T-cell (primary cell): ENCODE results near the gene FIGNL2. TPM values are rescaled to one million over a fixed set of nuclear protein-coding genes. Genes with fewer than 3 reads are reported as not detected.

Source experiments
- ATAC-seq, 4 experiments: fragments of 200-7000 bp in 3 of 4; fragments of 150-1000 bp in 1 of 4; cut with Tn5 transposase; replicated peaks in 1 of 4; 1 replicate in 3 of 4; 2 replicates in 1 of 4; pipeline ENCODE4 v1.10.0; 2021; ENCODE audit warnings: moderate library complexity in 3 of 4, mild to moderate bottlenecking in 2 of 4, moderate number of reproducible peaks in 1 of 4
- CTCF ChIA-PET, 2 donors: fragments of 300-600 bp; sonication (Branson Sonifier 250); formaldehyde crosslinking; loops; one replicate each; lab custom pipeline; 2022; ENCODE audit warnings: antibody characterized with exemption in 2 of 2; lab: Charles Lee
- POLR2A ChIA-PET, 2 donors: fragments of 300-600 bp; sonication (Branson Sonifier 250); formaldehyde crosslinking; loops; one replicate each; lab custom pipeline; 2022; ENCODE audit warnings: antibody characterized with exemption in 2 of 2; lab: Charles Lee
- DNase-seq, 35 experiments: peaks; one replicate each; pipeline versions ENCODE4 v3.0.0 to v3.0.0-alpha.2; 2013 to 2023
- H3K27ac ChIP-seq: one replicate; pipeline ENCODE4 v1.5.1; 2013; ENCODE audit warnings: low read length
- H3K27me3 ChIP-seq, 2 experiments: replicated peaks in 1 of 2; 1 replicate in 1 of 2; 2 replicates in 1 of 2; pipeline versions ENCODE4 v1.6.1 to v1.7.0; 2013; ENCODE audit warnings: low read length in 1 of 2, mixed read lengths in 1 of 2; ENCODE audit not compliant: control insufficient read depth in 2 of 2, insufficient read depth in 2 of 2; ENCODE audit errors: extremely low read depth in 1 of 2
- H3K36me3 ChIP-seq, 2 donors: 1 replicate in 1 of 2; 2 replicates in 1 of 2; pipeline versions ENCODE4 v1.6.1 to v1.7.0; 2013; ENCODE audit warnings: low read length in 1 of 2; ENCODE audit not compliant: control insufficient read depth in 2 of 2, insufficient read depth in 1 of 2; ENCODE audit errors: extremely low read depth in 1 of 2
- H3K4me1 ChIP-seq, 2 experiments: 1 replicate in 1 of 2; 2 replicates in 1 of 2; pipeline versions ENCODE4 v1.6.1 to v1.7.0; 2013; ENCODE audit warnings: low read length in 2 of 2, mixed read lengths in 1 of 2; ENCODE audit not compliant: insufficient read depth in 2 of 2, control insufficient read depth in 1 of 2; ENCODE audit errors: extremely low read depth in 1 of 2
- H3K4me3 ChIP-seq, 2 donors: 1 replicate in 1 of 2; 2 replicates in 1 of 2; pipeline versions ENCODE4 v1.5.1 to v1.7.0; 2013; ENCODE audit warnings: mild to moderate bottlenecking in 2 of 2, low read length in 1 of 2, moderate library complexity in 1 of 2; ENCODE audit not compliant: control insufficient read depth in 1 of 2; ENCODE audit errors: extremely low read depth in 1 of 2
- H3K9me3 ChIP-seq: 2 replicates; pipeline ENCODE4 v1.7.0; 2013
- H3K27ac Mint-ChIP-seq, 2 donors: one replicate each; pipeline ENCODE4 v1.8.0; 2020 to 2021; ENCODE audit warnings: mild to moderate bottlenecking in 2 of 2, mixed read lengths in 2 of 2
- H3K27me3 Mint-ChIP-seq, 2 donors: one replicate each; pipeline ENCODE4 v1.8.0; 2021 to 2022; ENCODE audit warnings: mixed read lengths in 2 of 2
- H3K36me3 Mint-ChIP-seq: one replicate; pipeline ENCODE4 v1.8.0; 2021; ENCODE audit warnings: mixed read lengths
- H3K4me1 Mint-ChIP-seq, 3 donors: one replicate each; pipeline ENCODE4 v1.8.0; 2020 to 2022; ENCODE audit warnings: mixed read lengths in 3 of 3, mild to moderate bottlenecking in 1 of 3
- H3K4me3 Mint-ChIP-seq, 3 donors: one replicate each; pipeline ENCODE4 v1.8.0; 2020 to 2022; ENCODE audit warnings: mild to moderate bottlenecking in 3 of 3, mixed read lengths in 3 of 3, moderate library complexity in 3 of 3
- H3K9me3 Mint-ChIP-seq, 3 donors: one replicate each; pipeline ENCODE4 v1.8.0; 2020 to 2022; ENCODE audit warnings: mixed read lengths in 3 of 3
- WGBS: methylation state at CpG from one replicate; pipeline ENCODE4 v1.1.5; 2013; ENCODE audit warnings: missing lambda C conversion rate; ENCODE audit not compliant: insufficient coverage; 5-methylcytosine and 5-hydroxymethylcytosine counted together
- total RNA-seq, 35 experiments: library from RNA in 6 of 35; stranded (reverse) in 6 of 35; fragments of 120-200 nt in 1 of 35; gene quantifications; one replicate each; pipeline versions ENCODE4 v1.2.1 to v1.2.4 and lab custom pipeline; 2013 to 2026

Gene FIGNL2, protein sequence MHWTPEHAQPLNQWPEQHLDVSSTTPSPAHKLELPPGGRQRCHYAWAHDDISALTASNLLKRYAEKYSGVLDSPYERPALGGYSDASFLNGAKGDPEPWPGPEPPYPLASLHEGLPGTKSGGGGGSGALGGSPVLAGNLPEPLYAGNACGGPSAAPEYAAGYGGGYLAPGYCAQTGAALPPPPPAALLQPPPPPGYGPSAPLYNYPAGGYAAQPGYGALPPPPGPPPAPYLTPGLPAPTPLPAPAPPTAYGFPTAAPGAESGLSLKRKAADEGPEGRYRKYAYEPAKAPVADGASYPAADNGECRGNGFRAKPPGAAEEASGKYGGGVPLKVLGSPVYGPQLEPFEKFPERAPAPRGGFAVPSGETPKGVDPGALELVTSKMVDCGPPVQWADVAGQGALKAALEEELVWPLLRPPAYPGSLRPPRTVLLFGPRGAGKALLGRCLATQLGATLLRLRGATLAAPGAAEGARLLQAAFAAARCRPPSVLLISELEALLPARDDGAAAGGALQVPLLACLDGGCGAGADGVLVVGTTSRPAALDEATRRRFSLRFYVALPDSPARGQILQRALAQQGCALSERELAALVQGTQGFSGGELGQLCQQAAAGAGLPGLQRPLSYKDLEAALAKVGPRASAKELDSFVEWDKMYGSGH
- total RNA-seq (1 to 10 TPM; 1.3 to 2.0 (median 1.6) TPM), total RNA-seq (lab: John Stamatoyannopoulos, UW) (0.59 to 5.1 (median 2.3) reads per million in 29 experiments)
- total RNA-seq (2013): 0.70 TPM

DNA sequence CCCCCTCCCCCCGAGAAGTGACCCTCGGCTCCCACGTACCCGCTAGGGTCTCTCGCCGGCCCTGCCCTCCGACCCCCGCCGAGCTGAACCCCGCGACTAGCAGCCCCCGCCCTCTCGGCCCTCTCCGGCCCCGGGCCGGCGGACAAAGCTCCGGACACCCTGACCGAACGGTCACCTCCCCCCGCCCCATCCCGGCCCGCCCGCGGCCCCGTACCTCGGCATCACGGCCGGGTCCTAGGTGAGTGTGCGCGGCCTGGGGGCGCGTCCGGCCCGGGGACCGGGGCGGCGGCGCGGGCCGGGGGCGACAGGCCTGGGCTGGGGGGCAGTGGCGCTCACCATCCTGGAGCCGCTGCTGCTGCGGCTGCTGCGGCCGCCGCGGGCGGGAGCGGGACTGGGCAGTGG lies at the start of gene FIGNL2:
TSS of gene FIGNL2 (minus strand) at position 393 of the 402 bp plus-strand sequence. CDS start 26,305 bp downstream, outside the sequence.
- Mint-ChIP-seq H3K9me3 (no peaks in the 10 kb centered on the region), H3K4me1 (peaks cover 15 to 31% (median 26%) of the 10 kb centered on the region in 3 donors), H3K27me3 (peaks cover 23 to 46% of the 10 kb centered on the region in 2 donors), H3K4me3 (peak within 1 kb of the TSS; percentile 50 to 73 (median 62)), H3K27ac (no peak within 1 kb of the TSS), H3K36me3 (no peaks in the 10 kb centered on the region)
- H3K36me3 ChIP-seq: no peaks in the 10 kb centered on the region
- peaks cover 4 to 70% of the 10 kb centered on the region in 2 experiments for H3K27me3 ChIP-seq
- 10% methylated on average over 36 of the region's 51 CpGs for WGBS
- DNase-seq (no peak), ATAC-seq (no peak)
- no peaks in the 10 kb centered on the region for H3K9me3 ChIP-seq
- CTCF ChIA-PET: no interaction called here
- peak within 1 kb of the TSS in 1 of 2 donors; percentile 38 for H3K4me3 ChIP-seq
- no peak within 1 kb of the TSS for H3K27ac ChIP-seq
- POLR2A ChIA-PET: no interaction called here
- peaks cover 8 to 35% of the 10 kb centered on the region in 2 experiments for H3K4me1 ChIP-seq

DNA sequence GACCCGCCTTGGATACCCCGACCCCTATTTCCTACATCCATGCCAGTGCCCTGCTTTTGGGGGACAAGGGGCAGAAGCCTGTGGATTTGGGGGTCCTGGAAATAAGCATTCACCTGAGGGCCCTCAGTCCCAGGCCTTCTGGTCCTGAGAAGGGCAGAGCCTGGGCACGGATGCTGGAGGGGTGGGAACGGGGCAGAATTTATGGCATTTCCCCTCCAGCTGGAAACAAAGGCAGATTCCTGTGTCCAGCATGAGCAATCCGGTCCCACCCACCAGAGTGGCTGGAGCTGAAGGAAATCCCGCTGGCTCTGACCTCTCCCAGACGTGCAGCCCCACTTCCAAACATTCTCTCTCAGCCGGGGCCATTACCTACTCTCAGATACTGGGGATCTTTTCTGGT lies 48.7 kb upstream of the FIGNL2 start:
- Mint-ChIP-seq H3K4me3 (no peak overlapping the region), H3K27me3 (peaks cover 13 to 16% of the 10 kb centered on the region in 2 donors), H3K4me1 (no peaks in the 10 kb centered on the region), H3K9me3 (no peaks in the 10 kb centered on the region), H3K27ac (no peak overlapping the region), H3K36me3 (no peaks in the 10 kb centered on the region)
- no peak overlapping the region for H3K4me3 ChIP-seq
- WGBS: 86% methylated on average over 6 of the region's 8 CpGs
- DNase-seq (peak in 1 of 35 experiments; percentile 5), ATAC-seq (no peak)
- H3K36me3 ChIP-seq: no peaks in the 10 kb centered on the region
- no peak overlapping the region for H3K27ac ChIP-seq
- H3K27me3 ChIP-seq: peaks cover 0 to 48% of the 10 kb centered on the region in 2 experiments
- no peaks in the 10 kb centered on the region for H3K9me3 ChIP-seq
- CTCF ChIA-PET: no interaction called here
- H3K4me1 ChIP-seq: no peaks in the 10 kb centered on the region
- POLR2A ChIA-PET: no interaction called here

DNA sequence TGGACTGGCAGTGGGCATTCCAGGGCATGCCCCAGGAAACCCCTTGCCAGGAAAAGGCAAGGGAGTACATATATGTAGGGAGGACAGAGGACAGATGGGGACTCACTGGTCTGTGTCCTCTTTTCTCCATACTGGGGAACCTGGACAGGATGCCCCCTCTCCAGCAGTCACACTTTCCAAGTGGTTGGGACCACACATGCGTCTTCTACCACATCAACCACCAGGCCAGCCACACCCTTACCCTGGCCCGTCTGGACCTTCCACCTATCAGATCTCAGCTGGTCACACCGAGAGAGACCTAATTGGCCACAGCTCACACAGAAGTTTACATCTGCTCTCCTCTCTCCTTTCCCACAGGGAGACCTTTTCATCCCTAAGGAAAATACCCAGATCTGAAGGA lies 47.7 kb upstream of the FIGNL2 start:
- Histone ChIP-seq H3K4me1 (no peaks in the 10 kb centered on the region), H3K4me3 (no peak overlapping the region), H3K27me3 (peaks cover 0 to 45% of the 10 kb centered on the region in 2 experiments), H3K27ac (no peak overlapping the region), H3K9me3 (no peaks in the 10 kb centered on the region), H3K36me3 (no peaks in the 10 kb centered on the region)
- ChIA-PET CTCF (no interaction called here), POLR2A (no interaction called here)
- 48% methylated on average over 2 of the region's 3 CpGs for WGBS
- H3K27ac Mint-ChIP-seq: no peak overlapping the region
- DNase-seq (peak in 1 of 35 experiments; percentile 15), ATAC-seq (no peak)
- H3K9me3 Mint-ChIP-seq: no peaks in the 10 kb centered on the region
- H3K4me3 Mint-ChIP-seq: no peak overlapping the region
- no peaks in the 10 kb centered on the region for H3K36me3 Mint-ChIP-seq
- peaks cover 12 to 13% of the 10 kb centered on the region in 2 donors for H3K27me3 Mint-ChIP-seq
- H3K4me1 Mint-ChIP-seq: no peaks in the 10 kb centered on the region

DNA sequence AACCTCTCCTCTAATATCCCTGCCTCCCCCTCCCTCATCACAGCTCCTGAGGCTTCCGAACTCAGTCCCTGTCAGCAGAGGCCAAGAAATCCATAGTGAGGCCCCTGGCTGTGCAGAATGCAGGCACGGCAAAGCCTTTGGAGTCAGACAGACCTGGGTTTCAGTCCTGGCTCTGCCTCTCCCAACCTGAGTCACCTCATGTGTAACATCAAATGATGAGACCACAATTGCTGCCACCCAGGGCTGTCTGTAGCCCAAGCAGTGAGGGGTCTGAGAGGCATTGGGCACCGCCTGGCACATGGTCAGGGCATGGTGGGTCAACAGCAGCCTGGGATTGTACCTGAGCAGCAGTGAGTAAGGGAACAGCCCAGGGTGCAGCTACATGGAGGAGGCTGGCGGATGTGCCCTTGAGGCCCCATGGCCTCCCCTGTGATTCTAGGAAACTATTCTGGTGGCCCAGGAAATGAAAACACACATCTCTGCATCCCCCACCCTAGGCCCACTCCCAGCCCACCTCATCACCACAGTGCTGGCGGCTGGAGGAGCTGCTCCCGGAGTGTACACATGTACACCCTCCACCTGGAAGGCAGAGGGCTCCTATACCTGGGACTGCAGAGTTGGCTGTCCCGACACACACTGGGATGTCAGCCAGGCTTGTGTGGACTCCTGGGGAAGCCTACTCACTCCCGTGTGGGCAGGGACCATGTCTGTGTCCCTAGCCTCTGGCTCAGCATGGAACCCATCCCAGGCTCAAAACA lies 47.0 kb upstream of the FIGNL2 start:
- H3K9me3 ChIP-seq: no peaks in the 10 kb centered on the region
- H3K27ac ChIP-seq: no peak overlapping the region
- WGBS: 86% methylated on average over 8 of the region's 8 CpGs
- peaks cover 0 to 43% of the 10 kb centered on the region in 2 experiments for H3K27me3 ChIP-seq
- ChIA-PET POLR2A (no interaction called here), CTCF (no interaction called here)
- ATAC-seq: no peak
- H3K36me3 ChIP-seq: no peaks in the 10 kb centered on the region
- peak in 1 of 35 experiments; percentile 21 for DNase-seq
- H3K27ac Mint-ChIP-seq: no peak overlapping the region
- no peaks in the 10 kb centered on the region for H3K4me1 Mint-ChIP-seq
- no peaks in the 10 kb centered on the region for H3K4me1 ChIP-seq
- H3K4me3 ChIP-seq: no peak overlapping the region
- no peaks in the 10 kb centered on the region for H3K36me3 Mint-ChIP-seq
- H3K27me3 Mint-ChIP-seq: peaks cover 12 to 13% of the 10 kb centered on the region in 2 donors
- no peak overlapping the region for H3K4me3 Mint-ChIP-seq
- no peaks in the 10 kb centered on the region for H3K9me3 Mint-ChIP-seq

DNA sequence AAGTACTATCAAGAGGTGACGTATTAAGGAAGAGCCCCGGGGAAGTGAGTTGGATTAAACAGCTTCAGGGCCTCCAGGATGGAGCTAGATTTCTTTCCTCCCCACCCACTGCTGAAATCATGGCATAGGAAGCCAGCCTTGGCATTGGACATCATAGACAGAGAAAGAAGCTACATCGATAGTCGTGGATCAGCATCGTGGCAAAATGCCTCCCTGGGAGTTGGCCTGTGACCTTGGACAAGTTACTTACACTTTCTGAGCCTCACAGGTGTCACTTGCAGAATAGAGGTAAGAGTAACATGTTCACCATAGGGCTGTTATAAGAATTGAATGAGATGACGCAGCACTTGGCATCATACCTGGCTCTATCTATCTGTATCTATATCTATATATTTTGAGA lies 45.3 kb upstream of the FIGNL2 start:
- ATAC-seq: no peak
- no peaks in the 10 kb centered on the region for H3K4me1 ChIP-seq
- no peaks in the 10 kb centered on the region for H3K9me3 Mint-ChIP-seq
- peaks cover 0 to 51% of the 10 kb centered on the region in 2 experiments for H3K27me3 ChIP-seq
- CTCF ChIA-PET: no interaction called here
- H3K27ac Mint-ChIP-seq: no peak overlapping the region
- no peaks in the 10 kb centered on the region for H3K4me1 Mint-ChIP-seq
- H3K27ac ChIP-seq: no peak overlapping the region
- peak in 1 of 35 experiments; percentile 12 for DNase-seq
- no peaks in the 10 kb centered on the region for H3K9me3 ChIP-seq
- POLR2A ChIA-PET: no interaction called here
- H3K36me3 Mint-ChIP-seq: no peaks in the 10 kb centered on the region
- H3K27me3 Mint-ChIP-seq: peaks cover 12 to 13% of the 10 kb centered on the region in 2 donors
- H3K4me3 ChIP-seq: no peak overlapping the region
- 83% methylated on average over 3 of the region's 6 CpGs for WGBS
- H3K36me3 ChIP-seq: no peaks in the 10 kb centered on the region
- no peak overlapping the region for H3K4me3 Mint-ChIP-seq

DNA sequence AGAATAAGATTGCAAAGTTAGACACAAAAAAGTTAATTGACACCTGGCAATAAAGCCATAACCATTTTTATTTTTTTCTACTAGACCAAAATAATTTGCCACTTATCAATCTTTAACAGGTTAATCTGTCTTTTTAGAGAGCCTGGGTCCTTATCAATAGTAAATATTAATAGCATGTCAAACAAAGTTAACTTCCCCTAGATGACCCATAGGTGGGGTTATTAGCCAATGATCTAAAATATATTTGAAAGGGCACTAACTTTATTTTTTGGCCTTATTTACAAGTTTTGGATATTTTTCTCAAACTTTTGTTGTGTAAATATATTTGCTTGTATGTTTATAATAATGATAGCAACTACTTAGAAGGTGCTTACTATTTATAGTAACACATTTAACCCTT lies 43.3 kb upstream of the FIGNL2 start:
- Histone ChIP-seq H3K4me1 (no peaks in the 10 kb centered on the region), H3K27ac (no peak overlapping the region), H3K9me3 (no peaks in the 10 kb centered on the region), H3K27me3 (peaks cover 0 to 42% of the 10 kb centered on the region in 2 experiments), H3K4me3 (no peak overlapping the region), H3K36me3 (no peaks in the 10 kb centered on the region)
- ChIA-PET POLR2A (no interaction called here), CTCF (interaction anchor here in 1 of 2 donors (0.7 kb wide), 1 partner anchor 101 kb away, joined by 5 read pairs; no protein-coding TSS in a partner anchor)
- ATAC-seq (no peak), DNase-seq (no peak)
- H3K9me3 Mint-ChIP-seq: no peaks in the 10 kb centered on the region
- no peaks in the 10 kb centered on the region for H3K4me1 Mint-ChIP-seq
- H3K4me3 Mint-ChIP-seq: no peak overlapping the region
- H3K36me3 Mint-ChIP-seq: no peaks in the 10 kb centered on the region
- peaks cover 7 to 9% of the 10 kb centered on the region in 2 donors for H3K27me3 Mint-ChIP-seq
- H3K27ac Mint-ChIP-seq: no peak overlapping the region
